ENCODE data around the gene ARL4A. TPM values are rescaled to one million over a fixed set of nuclear protein-coding genes. Genes with fewer than 3 reads are reported as not detected.

ARL4A gene
- total and polyA plus RNA-seq, 2 donors (not counting 3 experiments of a cell fraction or from before 2014, with no cell fraction given): 34.1 to 43.2 TPM

DNA sequence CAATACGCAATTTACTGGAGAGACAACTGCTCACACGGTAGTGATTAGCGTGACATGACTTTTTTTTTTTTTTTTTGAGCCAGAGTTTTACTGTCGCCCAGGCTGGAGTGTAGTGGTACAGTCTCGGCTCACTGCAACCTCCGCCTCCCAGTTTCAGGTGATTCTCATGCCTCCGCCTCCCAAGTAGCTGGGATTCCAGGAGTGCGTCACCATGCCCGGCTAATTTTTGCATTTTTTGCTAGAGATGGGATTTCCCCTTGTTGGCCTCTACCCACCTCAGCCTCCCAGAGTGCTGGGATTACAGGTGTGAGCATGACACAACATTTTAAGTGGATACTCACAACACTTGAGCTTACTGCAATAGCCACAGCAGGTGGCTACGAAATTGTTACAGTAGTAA lies 11.9 kb downstream of the ARL4A start:
- no TSS peak for BruUV-seq (replicated peaks)
- dilution Hi-C loops (cut with MboI; ENCODE audit: extremely low pct_ligation_motif_present, low sequenced_read_pairs) (no loop called here), intact Hi-C loops (cut with micrococcal nuclease) (no loop called here)
- Histone ChIP-seq H3K4me1 (ENCODE audit: control insufficient read depth, extremely low read depth, insufficient read depth, low read length) (no peaks in the 10 kb centered on the region), H3K9ac (replicated peaks; ENCODE audit: extremely low read depth, insufficient read depth, low read length) (no peak overlapping the region), H3K4me3 (replicated peaks in 1 of 3; ENCODE audit: insufficient read depth in 1 of 3, low read depth in 1 of 3, low read length in 3 of 3) (no peak overlapping the region), H3K9me3 (replicated peaks; ENCODE audit: control insufficient read depth, insufficient read depth, low read length) (no peaks in the 10 kb centered on the region), H3K27ac (ENCODE audit: insufficient read depth, low read depth, low read length) (no peak overlapping the region), H3K27me3 (ENCODE audit: control insufficient read depth in 2 of 2, insufficient read depth in 2 of 2, low read length in 2 of 2) (no peaks in the 10 kb centered on the region), H3K4me2 (ENCODE audit: insufficient read depth, low read length) (no peak overlapping the region), H3K9me1 (replicated peaks; ENCODE audit: control insufficient read depth, extremely low read depth, insufficient read depth, low read length) (no peaks in the 10 kb centered on the region), H4K20me1 (replicated peaks; ENCODE audit: control insufficient read depth, extremely low read depth, insufficient read depth, low read length) (no peaks in the 10 kb centered on the region), H2AFZ (ENCODE audit: low read depth, low read length) (no peak overlapping the region), H3K36me3 (ENCODE audit: control insufficient read depth in 2 of 2, extremely low read depth in 1 of 2, insufficient read depth in 2 of 2, low read length in 2 of 2) (no peaks in the 10 kb centered on the region), H3K79me2 (ENCODE audit: control insufficient read depth, insufficient read depth, low read length) (no peaks in the 10 kb centered on the region)
- DNase-seq (ENCODE audit: low read depth, low spot score): no peak
- ChIA-PET CTCF (interaction anchor here (1.4 kb wide), 1 partner anchor 13 kb away, joined by 8 read pairs; the partner anchor contains the start of gene ARL4A), POLR2A (no interaction called here)
- TF ChIP-seq POLR2A (IDR thresholded peaks at IDR 0.05; ENCODE audit: low read depth, low read length): no peak
- TF ChIP-seq CTCF (IDR thresholded peaks at IDR 0.05; ENCODE audit: extremely low read depth in 1 of 2, insufficient read depth in 1 of 2, low read depth in 1 of 2, low read length in 2 of 2): no peak
- no peak for TF ChIP-seq EZH2 (IDR thresholded peaks at IDR 0.05; ENCODE audit: borderline replicate concordance, low read depth, low read length, severe bottlenecking)
- no peak for TF ChIP-seq FOS (IDR thresholded peaks at IDR 0.05; ENCODE audit: borderline replicate concordance, insufficient read depth, low read length)
- TF ChIP-seq, protein P1, sequence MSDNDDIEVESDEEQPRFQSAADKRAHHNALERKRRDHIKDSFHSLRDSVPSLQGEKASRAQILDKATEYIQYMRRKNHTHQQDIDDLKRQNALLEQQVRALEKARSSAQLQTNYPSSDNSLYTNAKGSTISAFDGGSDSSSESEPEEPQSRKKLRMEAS (IDR thresholded peaks at IDR 0.05; ENCODE audit: insufficient read depth, insufficient read length): no peak
- TF ChIP-seq MYC (IDR thresholded peaks at IDR 0.05; ENCODE audit: low read depth, low read length): no peak
- TF ChIP-seq POLR2AphosphoS5 (IDR thresholded peaks at IDR 0.05; ENCODE audit: insufficient read depth, low read depth, low read length): no peak
- no peak for TF ChIP-seq GATA2 (IDR thresholded peaks at IDR 0.05; ENCODE audit: insufficient read depth, insufficient read length, low read depth, low read length)
- no peak for TF ChIP-seq JUN (IDR thresholded peaks at IDR 0.05; ENCODE audit: borderline replicate concordance, insufficient read depth, insufficient read length, low read depth)
- FAIRE-seq: no peak
